Measurements from ENCODE around the gene ASXL1.
"Not testable (repeated sequence)": the region's sequence is repeated elsewhere in the genome, so short reads cannot be mapped to it uniquely, and the experiment has no call there.

DNA sequence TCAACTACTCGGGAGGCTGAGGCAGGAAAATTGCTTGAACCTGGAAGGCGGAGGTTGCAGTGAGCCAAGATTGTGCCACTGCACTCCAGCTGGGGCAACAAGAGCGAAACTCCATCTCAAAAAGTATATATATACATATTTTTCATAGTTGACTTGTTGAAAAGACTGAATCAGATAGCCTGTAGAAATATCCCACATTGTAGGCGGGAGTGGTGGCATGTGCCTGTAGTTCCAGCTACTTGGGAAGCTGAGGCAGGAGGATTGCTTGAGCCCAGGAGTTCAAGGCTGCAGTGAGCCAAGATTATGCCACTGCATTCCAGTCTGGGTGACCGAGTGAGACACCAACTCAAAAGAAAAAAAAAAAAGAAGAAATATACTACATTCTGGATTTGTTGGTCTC is 34.4 kb upstream of the ASXL1 start:
- TF ChIP-seq POLR2AphosphoS5, POLR2A, EP300 (IDR thresholded peaks at IDR 0.05): not testable (repeated sequence)
- TF ChIP-seq, protein P1, sequence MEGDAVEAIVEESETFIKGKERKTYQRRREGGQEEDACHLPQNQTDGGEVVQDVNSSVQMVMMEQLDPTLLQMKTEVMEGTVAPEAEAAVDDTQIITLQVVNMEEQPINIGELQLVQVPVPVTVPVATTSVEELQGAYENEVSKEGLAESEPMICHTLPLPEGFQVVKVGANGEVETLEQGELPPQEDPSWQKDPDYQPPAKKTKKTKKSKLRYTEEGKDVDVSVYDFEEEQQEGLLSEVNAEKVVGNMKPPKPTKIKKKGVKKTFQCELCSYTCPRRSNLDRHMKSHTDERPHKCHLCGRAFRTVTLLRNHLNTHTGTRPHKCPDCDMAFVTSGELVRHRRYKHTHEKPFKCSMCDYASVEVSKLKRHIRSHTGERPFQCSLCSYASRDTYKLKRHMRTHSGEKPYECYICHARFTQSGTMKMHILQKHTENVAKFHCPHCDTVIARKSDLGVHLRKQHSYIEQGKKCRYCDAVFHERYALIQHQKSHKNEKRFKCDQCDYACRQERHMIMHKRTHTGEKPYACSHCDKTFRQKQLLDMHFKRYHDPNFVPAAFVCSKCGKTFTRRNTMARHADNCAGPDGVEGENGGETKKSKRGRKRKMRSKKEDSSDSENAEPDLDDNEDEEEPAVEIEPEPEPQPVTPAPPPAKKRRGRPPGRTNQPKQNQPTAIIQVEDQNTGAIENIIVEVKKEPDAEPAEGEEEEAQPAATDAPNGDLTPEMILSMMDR (IDR thresholded peaks at IDR 0.05), result not testable (repeated sequence)
